A673 (cell line): ENCODE measurements around the gene PTRH1.

Experiments
- CTCF ChIP-seq: fragments of 300-800, 200-600 bp; sonication (generic); conservative IDR thresholded peaks from 2 replicates; pipeline ENCODE4 v1.5.1; 2017; ENCODE audit warnings: low read depth, mild to moderate bottlenecking, antibody characterized with exemption, low read length, moderate library complexity, mixed read lengths
- EZH2 ChIP-seq: fragments of 200-600 bp; sonication (generic); IDR thresholded peaks from 2 replicates; pipeline ENCODE4 v1.6.1; 2017; ENCODE audit warnings: borderline replicate concordance, low read depth, mild to moderate bottlenecking, mixed read lengths, antibody characterized with exemption, low read length; ENCODE audit not compliant: poor library complexity, severe bottlenecking

DNA sequence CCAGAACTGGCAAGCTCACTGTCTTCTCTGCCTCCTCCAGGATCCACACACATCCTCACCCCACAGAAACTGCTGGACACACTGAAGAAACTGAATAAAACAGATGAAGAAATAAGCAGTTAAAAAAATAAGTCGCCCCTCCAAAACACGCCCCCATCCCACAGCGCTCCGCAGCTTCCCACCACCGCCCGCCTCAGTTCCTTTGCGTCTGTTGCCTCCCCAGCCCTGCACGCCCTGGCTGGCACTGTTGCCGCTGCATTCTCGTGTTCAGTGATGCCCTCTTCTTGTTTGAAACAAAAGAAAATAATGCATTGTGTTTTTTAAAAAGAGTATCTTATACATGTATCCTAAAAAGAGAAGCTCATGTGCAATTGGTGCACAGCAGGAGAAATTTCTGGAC lies 24.7 kb downstream of the PTRH1 start:
- no peak for TF ChIP-seq CTCF
- TF ChIP-seq EZH2: no peak
